A673 (cell line): Measurements from ENCODE around the gene PRKCQ. TPM values are rescaled to one million over a fixed set of nuclear protein-coding genes. Genes with fewer than 3 reads are reported as not detected.

Experiments
- BruUV-seq: library from RNA; stranded (reverse); fragments of 400-500 nt; replicated peaks from 2 replicates; lab custom pipeline; 2021; lab: Mats Ljungman, UMichigan
- CTCF ChIA-PET: fragments of 300-600 bp; sonication (Branson Sonifier 250); formaldehyde crosslinking; loops from one replicate; lab custom pipeline; 2022; ENCODE audit warnings: antibody characterized with exemption; lab: Charles Lee
- POLR2A ChIA-PET: fragments of 300-600 bp; sonication (Branson Sonifier 250); formaldehyde crosslinking; loops from one replicate; lab custom pipeline; 2022; ENCODE audit warnings: antibody characterized with exemption; ENCODE audit not compliant: low non-redundant PET; lab: Charles Lee
- DNase-seq: peaks from one replicate; pipeline ENCODE4 v3.0.0-alpha.2; 2015; ENCODE audit warnings: low spot score
- H3K27ac ChIP-seq: fragments of 200-600 bp; sonication (generic); 2 replicates; pipeline ENCODE4 v1.5.1; 2016; ENCODE audit warnings: mixed run types, low read depth, mild to moderate bottlenecking, mixed read lengths, antibody characterized with exemption, low read length; ENCODE audit not compliant: poor library complexity, severe bottlenecking
- H3K27me3 ChIP-seq: fragments of 200-600 bp; sonication (generic); replicated peaks from 2 replicates; pipeline ENCODE4 v1.6.1; 2017; ENCODE audit warnings: mixed run types, low read depth, mild to moderate bottlenecking, mixed read lengths, antibody characterized with exemption, low read length; ENCODE audit not compliant: insufficient read depth, poor library complexity
- H3K36me3 ChIP-seq: fragments of 200-600 bp; sonication (generic); 2 replicates; pipeline ENCODE4 v1.6.1; 2016; ENCODE audit warnings: mixed run types, mild to moderate bottlenecking, mixed read lengths, antibody characterized with exemption, low read length; ENCODE audit not compliant: insufficient read depth, poor library complexity, severe bottlenecking
- H3K4me1 ChIP-seq: fragments of 200-600 bp; sonication (generic); 2 replicates; pipeline ENCODE4 v1.6.1; 2017; ENCODE audit warnings: mixed run types, mild to moderate bottlenecking, mixed read lengths, antibody characterized with exemption, low read length; ENCODE audit not compliant: insufficient read depth, poor library complexity, severe bottlenecking
- H3K4me3 ChIP-seq: fragments of 200-600 bp; sonication (generic); 2 replicates; pipeline ENCODE4 v1.5.1; 2016; ENCODE audit warnings: low read depth, mixed run types, mild to moderate bottlenecking, mixed read lengths, low read length; ENCODE audit not compliant: poor library complexity, severe bottlenecking
- H3K9me3 ChIP-seq: fragments of 200-600 bp; sonication (generic); 2 replicates; pipeline ENCODE4 v1.6.1; 2016; ENCODE audit warnings: mixed run types, low read depth, mild to moderate bottlenecking, mixed read lengths, antibody characterized with exemption, low read length; ENCODE audit not compliant: poor library complexity, severe bottlenecking
- CTCF ChIP-seq: fragments of 300-800, 200-600 bp; sonication (generic); conservative IDR thresholded peaks from 2 replicates; pipeline ENCODE4 v1.5.1; 2017; ENCODE audit warnings: low read depth, mild to moderate bottlenecking, antibody characterized with exemption, low read length, moderate library complexity, mixed read lengths
- EZH2 ChIP-seq: fragments of 200-600 bp; sonication (generic); IDR thresholded peaks from 2 replicates; pipeline ENCODE4 v1.6.1; 2017; ENCODE audit warnings: borderline replicate concordance, low read depth, mild to moderate bottlenecking, mixed read lengths, antibody characterized with exemption, low read length; ENCODE audit not compliant: poor library complexity, severe bottlenecking
- intact Hi-C: fragments of 100-400 bp; cut with micrococcal nuclease; formaldehyde crosslinking; loops from one replicate; pipeline ENCODE4 v1.10.0; 2022; ENCODE audit not compliant: unreplicated experiment
- total RNA-seq: library from RNA; stranded (reverse); gene quantifications from 2 replicates; pipeline ENCODE4 v1.2.3, GENCODE V29; 2021

Gene PRKCQ
- total RNA-seq, 1 experiment from 2014 or later: not detected

GRCh38 chr10:6561552-6561951 is 18.5 kb downstream of the PRKCQ start:
- Histone ChIP-seq H3K4me1 (no peaks in the 10 kb centered on the region), H3K4me3 (no peak overlapping the region), H3K27ac (no peak overlapping the region), H3K27me3 (peaks cover 98% of the 10 kb centered on the region), H3K9me3 (no peaks in the 10 kb centered on the region), H3K36me3 (no peaks in the 10 kb centered on the region)
- no TSS peak for BruUV-seq
- CTCF ChIA-PET: no interaction called here
- intact Hi-C loops: no loop called here
- no peak for DNase-seq
- POLR2A ChIA-PET: no interaction called here
- TF ChIP-seq CTCF (no peak), EZH2 (no peak)

DNA sequence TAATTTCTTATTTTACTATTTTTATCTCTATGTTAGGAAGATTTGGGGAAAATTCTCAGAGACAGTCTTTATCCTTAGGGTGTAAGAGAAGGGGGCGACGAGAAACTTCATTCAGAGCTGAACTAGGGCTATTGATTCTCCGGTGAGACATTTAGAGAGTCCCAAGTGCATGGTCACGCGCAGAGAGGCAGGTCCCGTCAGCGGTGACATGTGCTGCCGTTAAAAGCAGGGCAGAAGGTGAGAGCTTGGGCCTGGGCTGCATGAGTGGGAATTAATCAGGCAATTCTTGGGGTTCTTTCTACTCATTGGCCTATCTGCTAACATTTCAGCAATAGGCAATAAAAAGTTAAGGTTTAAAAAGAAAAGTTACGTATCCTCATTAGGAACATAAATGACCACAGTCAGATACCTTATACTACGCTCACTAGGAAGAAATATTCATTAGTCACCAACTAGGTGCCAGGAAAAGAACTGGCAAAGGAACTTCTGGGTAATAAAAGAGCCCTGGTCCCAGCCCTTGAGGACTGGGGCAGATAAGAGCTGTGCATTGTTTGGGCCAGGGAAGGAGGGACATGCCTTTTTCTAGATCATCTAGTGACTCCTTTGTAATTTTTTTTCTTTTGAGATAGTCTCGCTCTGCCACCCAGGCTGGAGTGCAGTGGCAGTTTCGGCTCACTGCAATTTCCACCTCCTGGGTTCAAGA is 21.2 kb downstream of the PRKCQ start:
- H3K27me3 ChIP-seq: peaks cover 98% of the 10 kb centered on the region
- H3K36me3 ChIP-seq: no peaks in the 10 kb centered on the region
- TF ChIP-seq CTCF: no peak
- no peaks in the 10 kb centered on the region for H3K4me1 ChIP-seq
- no peak for DNase-seq
- POLR2A ChIA-PET: no interaction called here
- intact Hi-C loops: no loop called here
- CTCF ChIA-PET: no interaction called here
- H3K27ac ChIP-seq: no peak overlapping the region
- no peaks in the 10 kb centered on the region for H3K9me3 ChIP-seq
- H3K4me3 ChIP-seq: no peak overlapping the region
- BruUV-seq: no TSS peak

- Histone ChIP-seq H3K36me3 (no peaks in the 10 kb centered on the region), H3K9me3 (no peaks in the 10 kb centered on the region), H3K4me3 (no peak overlapping the region), H3K27ac (no peak overlapping the region), H3K4me1 (no peaks in the 10 kb centered on the region), H3K27me3 (peaks cover 97% of the 10 kb centered on the region)
- no peak for DNase-seq
- no peak for TF ChIP-seq EZH2
- TF ChIP-seq CTCF: no peak
- intact Hi-C loops: no loop called here
- ChIA-PET CTCF (no interaction called here), POLR2A (no interaction called here)
- BruUV-seq: no TSS peak
Observed at GRCh38 chr10:6558272-6558671, 21.8 kb downstream of the PRKCQ start.
